ENCODE results near the gene IFI44L.
A peak's percentile ranks its signal among the peaks of the same experiment; 100 is the strongest.

Gene IFI44L

DNA sequence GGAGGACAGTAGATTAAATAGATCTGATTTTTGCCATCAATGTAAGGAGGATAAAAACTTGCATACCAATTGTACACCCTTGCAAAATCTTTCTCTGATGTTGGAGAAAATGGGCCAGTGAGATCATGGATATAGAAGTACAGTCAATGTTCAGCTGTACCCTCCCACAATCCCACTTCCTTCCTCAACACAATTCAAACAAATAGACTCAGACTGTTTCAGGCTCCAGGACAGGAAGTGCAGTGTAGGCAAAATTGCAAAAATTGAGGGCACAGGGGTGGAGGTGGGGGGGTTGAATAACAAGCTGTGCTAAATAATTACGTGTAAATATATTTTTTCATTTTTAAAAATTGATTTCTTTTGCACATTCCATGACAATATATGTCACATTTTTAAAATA lies 25.5 kb downstream of the IFI44L start:
- no peak for DNase-seq

DNA sequence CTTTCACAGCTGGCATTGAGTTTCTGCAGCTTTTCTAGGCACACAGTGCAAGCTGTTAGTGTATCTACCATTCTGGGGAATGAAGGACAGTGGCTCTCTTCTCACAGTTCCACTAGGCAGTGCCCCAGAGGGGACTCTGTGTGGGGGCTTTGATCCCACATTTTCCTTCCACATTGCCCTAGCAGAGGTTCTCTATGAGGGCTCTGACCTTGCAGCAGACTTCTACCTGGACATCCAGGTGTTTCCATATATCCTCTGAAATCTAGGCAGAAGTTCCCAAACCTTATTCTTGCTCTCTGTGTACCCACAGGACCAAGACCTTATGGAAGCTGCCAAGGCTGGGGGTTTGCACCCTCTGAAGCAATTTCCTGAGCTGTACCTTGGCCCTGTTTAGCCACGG lies 27.0 kb downstream of the IFI44L start:
- no peak for DNase-seq

DNA sequence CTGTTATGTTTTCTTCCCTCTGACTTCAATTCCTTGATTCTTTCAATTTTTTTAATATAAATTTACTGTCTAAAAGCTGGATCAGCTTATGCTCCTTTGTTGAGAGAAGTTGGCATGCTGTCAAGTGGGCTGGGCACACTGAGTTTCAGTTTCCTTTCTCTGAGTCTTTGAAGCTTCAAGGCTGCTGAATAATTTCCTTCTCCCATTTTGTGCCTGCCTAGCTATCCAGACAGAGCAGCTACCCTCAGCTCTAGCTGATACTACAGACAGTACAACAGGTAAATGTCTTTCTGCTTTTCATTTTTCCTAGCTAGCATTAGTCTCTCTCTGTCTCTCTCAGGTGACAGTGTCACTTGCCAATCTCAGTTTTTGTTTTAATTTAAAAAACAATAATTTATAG lies 29.4 kb downstream of the IFI44L start, which contains the start of gene IFI44:
Gene IFI44 (plus strand): TSS at position 204 of the 400 bp plus-strand sequence. CDS start 365 bp downstream, outside the sequence.
- peak; percentile 3 for DNase-seq

DNA sequence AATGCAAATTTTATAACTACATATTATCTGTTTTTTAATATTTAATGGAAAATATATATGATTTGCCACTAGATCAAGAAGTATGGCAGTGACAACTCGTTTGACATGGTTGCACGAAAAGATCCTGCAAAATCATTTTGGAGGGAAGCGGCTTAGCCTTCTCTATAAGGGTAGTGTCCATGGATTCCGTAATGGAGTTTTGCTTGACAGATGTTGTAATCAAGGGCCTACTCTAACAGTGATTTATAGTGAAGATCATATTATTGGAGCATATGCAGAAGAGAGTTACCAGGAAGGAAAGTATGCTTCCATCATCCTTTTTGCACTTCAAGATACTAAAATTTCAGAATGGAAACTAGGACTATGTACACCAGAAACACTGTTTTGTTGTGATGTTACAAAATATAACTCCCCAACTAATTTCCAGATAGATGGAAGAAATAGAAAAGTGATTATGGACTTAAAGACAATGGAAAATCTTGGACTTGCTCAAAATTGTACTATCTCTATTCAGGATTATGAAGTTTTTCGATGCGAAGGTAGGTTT lies 29.9 kb downstream of the IFI44L start:
- DNase-seq, result no peak

DNA sequence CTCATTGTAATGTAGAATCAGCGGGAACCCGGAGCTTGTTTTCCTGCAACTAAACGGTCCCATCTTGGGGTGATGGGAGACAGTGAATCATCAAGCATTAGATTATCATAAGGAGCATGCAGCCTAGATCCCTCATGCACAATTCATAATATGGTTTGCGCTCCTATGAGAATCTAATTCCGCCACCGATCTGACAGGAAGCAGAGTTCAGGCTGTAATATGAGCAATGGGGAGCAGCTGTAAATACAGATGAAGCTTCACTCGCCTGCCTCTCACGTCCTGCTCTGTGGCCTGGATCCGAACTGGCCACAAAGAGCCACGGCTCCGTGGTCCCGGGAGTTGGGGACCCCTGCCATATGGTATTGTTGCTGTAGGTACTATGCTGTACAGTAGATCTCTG lies 31.0 kb downstream of the IFI44L start:
- DNase-seq, result no peak

DNA sequence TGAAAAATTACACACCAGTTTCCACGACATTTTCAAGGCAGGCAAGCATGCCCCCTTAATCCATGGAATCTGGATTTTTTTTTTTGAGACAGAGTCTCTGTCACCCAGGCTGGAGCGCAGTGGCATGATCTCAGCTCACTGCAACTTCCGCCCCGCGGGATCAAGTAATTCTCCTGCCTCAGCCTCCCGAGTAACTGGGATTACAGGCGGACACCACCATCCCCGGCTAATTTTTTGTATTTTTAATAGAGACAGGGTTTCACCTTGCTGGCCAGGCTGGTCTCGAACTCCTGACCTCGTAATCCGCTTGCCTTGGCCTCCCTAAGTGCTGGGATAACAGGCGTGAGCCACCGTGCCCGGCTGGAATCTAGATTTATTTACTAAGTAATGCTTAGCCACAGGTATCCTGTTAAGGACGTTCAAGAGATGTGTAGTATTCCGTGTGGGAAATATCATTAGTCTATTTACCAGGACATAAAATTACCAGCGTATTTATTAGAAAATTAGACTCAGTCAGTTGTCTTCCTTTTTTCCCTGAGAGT lies 31.8 kb downstream of the IFI44L start:
- DNase-seq, result no peak

DNA sequence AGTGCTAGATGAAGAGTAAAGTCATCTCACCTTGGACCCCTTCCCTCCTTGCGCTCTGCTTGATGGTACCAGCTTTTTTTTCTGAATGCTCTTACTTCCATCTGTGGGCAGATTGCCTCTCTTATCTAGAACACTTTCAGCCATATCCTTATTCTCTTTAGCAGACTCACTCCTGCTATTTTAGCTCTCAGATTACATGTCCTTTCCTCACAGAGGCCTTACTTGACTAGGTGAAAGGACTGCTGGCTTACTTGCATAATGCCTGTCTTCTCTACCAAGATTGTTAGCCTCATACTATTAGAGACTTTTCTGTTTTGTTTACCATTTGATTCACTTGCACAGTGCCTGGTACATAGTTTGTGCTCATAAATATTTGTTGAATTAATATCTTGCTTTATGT lies 38.7 kb downstream of the IFI44L start:
- no peak for DNase-seq

DNA sequence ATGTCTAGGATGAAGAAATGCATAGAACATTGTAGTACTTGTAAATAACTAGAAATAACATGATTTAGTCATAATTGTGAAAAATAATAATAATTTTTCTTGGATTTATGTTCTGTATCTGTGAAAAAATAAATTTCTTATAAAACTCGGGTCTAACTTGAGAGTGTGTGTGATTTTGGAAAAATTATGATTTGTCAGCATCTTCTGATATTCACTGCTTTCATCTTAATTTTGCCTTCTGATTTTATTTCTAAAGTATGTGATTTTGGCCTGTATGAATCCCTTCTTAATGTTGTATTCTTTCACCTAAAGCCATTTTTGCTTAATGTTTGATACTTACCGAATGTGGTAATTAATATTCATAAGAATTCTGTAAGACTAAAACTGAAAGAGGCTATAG lies 43.7 kb downstream of the IFI44L start:
- DNase-seq, result no peak

DNA sequence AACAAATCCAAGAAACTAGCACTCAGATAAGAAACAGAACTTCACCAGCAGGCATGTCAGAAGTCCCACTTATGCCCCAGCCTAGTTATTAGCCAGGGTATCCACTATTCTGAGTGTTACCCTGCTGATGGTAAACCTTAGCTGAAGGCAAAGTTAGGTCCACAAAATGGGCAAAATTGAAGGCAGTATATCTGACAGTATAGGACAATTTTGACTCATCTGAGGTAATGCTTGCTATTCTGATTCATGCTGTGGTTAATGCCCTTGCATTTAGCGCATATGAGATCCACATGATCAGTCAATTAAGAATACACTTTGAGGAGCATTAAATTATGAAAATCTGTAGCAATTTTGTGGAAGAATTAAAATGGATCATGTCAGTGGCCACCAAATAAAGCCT lies 44.5 kb downstream of the IFI44L start:
- no peak for DNase-seq

DNA sequence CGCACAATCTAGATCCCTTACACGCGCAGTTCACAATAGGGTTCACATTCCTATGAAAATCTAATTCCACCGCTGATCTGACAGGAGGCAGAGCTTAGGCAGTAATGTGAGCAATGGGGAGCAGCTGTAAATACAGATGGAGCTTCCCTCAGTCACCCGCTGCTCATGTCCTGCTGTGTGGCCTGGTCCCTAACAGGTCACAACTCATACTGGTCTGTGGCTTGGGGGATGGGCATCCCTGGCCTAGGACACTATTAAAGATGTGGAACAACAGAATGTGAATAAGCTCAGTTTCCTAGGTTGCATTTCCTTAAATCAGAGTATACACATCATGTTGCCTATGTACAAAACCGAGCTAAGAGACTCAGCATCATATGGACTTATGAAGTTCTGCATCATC lies 45.6 kb downstream of the IFI44L start:
- DNase-seq, result no peak

DNA sequence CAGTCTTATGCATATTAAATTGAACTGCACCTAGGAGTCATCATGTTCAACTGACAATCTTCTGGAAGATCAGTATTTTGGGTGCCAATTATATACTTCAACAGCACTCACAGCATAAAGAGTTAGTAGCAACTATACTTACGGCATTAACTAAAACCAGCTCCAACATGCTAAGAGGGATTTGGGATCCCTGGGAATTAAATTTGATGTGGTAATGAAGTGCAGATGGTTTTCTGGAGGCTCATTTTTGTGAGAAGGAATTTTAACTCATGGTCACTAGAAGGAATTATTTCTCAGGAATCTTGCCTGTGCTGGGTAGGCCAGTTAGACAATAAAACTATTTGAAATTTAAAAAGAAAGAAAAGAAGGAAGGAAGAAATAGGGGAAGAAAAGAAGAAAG lies 47.7 kb downstream of the IFI44L start:
- DNase-seq, result no peak

DNA sequence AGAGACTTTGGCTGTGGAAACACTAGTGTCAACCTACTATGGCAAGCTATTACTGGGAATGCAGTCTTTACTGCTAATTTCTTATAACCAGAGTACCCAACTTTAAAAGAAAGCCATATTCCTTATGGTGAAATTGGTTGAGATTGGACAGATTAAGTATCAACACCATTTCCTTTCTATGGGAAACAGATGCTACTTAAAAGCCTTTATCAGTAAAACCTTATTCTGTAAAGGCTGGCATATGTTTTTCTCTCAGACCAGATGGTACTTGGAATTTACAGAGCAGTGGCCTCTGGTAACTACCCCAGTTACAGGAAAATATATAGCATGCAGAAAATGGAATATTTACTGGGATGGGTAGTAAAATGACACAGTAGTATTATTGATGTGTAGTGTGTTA lies 48.2 kb downstream of the IFI44L start:
- no peak for DNase-seq

DNA sequence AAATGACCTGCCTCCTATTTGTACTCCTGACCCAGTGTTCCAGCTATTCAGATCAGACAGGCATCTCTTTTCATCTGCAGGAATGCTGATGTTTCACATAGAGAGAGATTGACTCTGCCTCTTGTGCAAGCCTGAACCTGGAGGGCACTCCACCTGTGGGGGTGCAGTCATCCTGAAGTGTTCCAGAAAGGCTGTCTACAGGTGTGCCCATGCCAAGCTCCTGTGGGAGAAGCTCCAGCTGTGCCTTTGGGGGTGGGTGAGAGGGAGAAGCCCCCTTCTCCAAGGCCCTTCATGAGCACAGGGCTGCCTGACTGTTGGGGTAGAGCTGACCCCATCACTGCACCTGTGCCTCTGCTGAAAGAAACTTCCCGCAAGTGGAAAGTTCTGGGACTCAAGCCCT lies 52.2 kb downstream of the IFI44L start:
- no peak for DNase-seq

DNA sequence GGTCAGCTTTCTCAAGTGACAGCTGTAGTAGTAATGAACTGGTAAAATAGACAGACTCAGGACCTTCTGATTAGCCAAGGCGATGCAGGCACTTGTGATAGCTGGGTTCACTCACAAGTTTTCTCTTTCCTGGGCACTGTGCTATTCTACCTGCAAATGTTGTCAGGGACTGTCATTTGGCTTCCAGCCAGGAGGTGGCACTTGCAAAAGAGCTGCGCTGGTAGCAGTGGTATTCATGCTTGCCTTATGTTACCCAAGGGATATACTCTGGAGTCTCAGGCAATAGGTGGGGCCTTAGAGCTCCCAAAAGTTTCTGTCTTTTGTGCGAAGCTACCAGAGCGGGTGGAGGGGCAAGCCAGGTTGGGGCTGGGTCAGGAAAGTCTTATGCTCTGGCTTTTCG lies 52.9 kb downstream of the IFI44L start:
- no peak for DNase-seq

DNA sequence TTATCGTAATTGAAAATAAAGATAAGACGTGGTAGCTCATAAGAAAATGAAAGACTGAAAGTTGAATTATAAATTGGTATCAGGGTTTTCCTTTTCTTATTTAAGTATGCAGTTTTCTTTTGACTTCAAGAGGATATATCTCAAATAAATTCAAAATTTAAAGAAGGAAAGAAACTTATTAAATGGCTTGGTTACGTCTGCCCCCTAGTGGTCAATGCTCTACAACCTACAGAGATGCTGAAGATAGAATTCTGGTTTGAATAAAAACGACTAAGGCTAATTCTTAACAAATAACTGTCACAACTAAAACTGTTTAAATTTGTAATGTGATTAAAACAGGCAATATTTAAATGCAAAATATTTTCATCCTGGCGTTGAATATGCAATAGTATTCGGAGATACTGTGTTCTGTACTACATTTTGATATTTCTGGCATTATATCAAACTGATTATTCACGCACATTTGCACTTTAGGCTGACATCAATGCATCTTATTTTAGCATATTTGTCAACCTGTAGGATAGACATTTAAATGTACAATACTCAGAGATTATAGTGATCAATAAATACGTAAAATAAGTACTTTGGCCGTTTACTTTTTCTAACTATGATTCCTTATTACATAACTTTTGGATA lies 56.2 kb downstream of the IFI44L start:
- peak; percentile 62 for DNase-seq

DNA sequence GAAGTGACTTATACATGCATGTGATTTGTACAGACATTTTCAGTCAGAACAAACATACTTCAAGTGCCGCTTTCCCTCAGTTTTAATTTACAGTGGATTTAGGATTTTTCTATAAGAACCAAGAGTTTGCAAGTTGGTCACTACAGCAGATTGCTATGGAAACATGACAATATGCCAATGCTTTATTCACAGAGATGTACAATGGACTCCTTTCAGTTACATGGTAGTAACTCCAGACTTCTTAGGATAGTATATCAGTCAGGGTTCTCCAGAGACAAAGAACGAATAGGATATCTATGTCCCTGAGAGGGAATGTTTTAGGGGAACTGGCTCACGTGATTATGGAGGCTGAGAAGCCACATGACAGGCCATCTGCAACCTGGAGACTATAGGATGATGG lies 56.7 kb downstream of the IFI44L start:
- no peak for DNase-seq

DNA sequence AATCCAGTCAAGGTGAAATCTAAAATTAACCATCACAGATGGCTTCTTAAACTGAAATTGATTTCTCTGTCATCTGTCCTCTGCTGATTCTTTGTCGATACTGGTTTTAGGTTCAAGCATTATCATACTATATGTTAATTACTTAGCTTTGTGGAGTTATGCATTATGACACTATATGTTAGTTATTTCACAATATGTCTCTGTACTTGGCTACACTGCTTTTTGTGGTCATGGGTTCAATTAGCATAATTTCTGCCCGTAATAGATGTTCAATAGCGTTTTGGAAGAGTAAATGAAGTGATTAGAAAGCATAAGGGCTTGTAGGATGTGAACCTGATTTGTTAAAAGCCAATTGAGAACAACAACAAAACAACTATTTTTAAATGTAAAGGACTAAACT lies 57.5 kb downstream of the IFI44L start:
- DNase-seq, result no peak

DNA sequence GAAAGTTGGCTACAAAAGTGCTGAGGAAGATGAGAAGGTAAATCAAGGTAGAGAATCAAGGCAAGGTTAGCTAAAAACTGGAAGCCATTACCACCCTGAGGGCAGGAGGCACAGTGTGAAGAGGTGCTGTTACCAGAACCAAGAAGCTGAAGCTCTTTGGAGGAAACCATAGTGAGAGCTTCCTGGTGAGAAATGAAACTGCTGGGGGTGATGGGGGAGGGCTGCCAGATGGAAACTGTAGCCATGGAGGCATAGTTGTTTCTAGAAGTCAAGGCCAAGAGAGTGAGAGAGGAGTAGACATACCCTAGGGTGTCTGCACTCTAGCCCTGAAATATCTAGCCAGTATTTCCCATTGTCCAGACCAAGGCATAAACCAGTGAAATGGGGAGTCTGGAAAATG lies 58.1 kb downstream of the IFI44L start:
- no peak for DNase-seq

DNA sequence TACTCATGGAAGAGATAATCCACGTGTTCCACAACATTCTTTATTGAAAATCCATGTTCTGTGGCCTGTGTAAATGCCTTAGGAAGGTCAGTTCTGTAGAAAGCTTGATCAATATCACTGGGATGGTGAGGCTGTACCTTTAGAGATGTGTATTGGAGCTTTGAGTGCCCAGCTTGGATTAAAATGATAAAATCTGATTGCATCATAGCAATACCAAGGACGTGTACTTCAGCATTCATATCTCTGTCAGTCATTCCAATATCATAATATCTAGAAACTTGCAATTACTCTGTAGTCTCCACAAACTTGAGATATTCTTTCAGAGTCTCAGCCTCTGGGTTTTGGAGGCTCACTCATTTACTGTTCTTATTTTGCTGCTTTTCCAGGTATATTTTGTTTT lies 61.0 kb downstream of the IFI44L start:
- DNase-seq, result no peak

DNA sequence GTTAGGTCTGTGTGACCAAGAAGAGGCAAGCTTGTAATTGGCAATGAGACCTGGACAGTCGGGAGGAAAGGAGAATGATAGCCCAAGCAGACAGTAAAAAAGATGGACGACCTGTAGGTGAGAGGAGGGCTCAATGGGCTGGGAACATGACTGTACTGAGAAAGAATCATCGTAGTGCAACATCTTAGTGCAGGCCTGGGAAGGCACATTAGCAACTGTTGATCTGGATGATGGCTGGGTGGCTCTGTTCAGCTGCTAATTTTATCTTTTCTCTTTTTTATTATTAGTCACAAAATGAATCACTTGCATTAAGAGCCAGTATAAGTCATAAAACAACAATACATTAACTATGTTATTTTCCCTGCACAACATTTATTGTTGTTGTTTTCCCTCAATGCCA lies 62.2 kb downstream of the IFI44L start:
- no peak for DNase-seq

DNA sequence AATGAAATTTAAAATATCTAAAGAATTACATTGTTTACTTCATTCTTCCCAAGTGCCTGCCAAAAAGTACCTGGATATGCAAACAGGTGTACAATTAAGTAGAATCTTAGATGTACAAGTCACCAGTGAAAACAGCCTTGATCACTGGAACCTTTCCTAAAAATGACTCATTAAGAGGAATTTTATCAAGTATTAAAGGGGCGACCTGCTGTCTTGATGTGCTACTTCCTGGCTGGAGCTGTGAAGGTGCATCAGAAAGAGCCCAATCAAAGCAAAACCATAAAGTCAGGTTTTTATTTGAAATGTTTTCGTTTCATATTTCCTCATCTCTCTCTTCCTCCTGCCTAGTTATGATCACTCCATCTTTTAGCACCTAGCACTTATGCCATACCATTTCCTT lies 62.8 kb downstream of the IFI44L start:
- no peak for DNase-seq

DNA sequence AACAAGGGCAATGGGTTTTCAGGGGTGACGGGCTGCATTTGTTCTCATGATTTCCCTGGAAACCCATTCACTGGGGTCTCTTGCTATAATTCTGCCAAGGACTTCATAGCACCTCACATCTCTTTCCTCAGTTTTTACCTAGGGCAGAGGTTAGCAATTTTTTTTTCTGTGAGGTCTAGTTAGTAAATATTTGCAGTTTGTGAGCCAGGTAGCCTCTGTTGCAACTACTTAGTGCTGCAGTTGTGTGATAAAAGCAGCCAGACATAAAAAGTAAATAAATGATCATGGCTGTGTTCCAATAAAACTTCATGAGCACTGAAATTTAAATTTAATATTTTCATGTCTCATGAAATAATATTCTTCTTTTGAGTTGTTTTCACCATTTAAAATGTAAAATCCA lies 67.1 kb downstream of the IFI44L start:
- no peak for DNase-seq

DNA sequence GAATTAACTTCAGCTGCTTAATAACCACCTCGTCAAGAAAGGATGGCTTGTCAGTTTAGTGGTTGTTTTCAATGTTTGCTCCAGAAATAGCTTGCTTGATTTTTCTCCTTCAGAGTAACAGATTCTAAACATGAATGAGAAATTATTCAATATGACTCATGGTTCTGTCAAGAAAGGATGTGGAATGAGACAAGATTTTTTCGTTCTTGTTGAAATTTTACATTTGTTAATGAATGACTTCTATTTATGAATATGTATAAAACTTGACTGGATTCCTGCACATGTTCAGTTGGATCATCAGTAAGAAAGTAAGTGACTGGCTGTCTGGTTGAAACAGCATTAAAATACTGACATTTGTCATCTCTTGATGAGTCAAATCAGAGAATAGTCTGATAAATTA lies 67.7 kb downstream of the IFI44L start:
- no peak for DNase-seq

DNA sequence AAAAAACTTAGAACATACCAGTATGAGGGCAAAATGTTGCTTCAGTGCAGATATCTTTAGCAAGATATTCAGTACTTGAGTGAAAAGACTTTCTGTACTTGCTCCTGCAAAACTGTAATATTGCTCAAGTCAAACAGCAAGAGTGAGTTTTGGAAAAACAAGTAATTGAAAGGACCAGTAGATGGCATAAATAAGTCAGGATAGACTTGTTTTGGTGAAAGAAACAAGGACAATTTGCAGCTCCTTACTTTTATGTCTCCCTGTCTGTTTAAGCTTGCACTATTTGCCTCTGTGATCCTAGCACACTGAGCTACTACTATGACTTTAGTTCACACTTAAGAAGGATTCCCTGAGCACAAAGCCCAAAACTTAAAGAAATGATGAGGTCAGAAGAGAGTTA lies 68.4 kb downstream of the IFI44L start:
- DNase-seq, result peak; percentile 63

DNA sequence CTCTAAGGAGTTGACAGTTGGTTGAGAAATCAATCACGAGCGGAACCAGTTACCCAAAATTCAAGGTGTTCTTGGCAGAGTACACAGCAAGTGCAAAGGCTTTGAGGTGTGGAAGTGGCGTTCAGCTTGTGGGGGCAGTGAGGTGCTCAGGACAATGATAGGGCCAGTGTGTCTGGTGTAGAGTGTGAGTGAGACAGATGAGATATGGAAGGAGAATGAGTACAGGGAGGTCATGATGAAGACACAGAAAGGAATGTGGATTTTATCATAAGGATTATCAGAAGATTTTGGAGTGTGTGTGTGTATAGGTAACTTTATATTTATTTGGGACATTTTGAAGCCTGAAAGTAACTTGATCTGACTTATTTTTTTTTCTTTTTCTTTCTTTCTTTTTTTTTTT lies 70.3 kb downstream of the IFI44L start:
- DNase-seq, result no peak
